T-cell (primary cell): Measurements from ENCODE around the gene TSPAN3. TPM values are rescaled to one million over a fixed set of nuclear protein-coding genes. Genes with fewer than 3 reads are reported as not detected.
A peak's percentile ranks its signal among the peaks of the same experiment; 100 is the strongest.

Experiments
- ATAC-seq, 4 experiments: fragments of 200-7000 bp in 3 of 4; fragments of 150-1000 bp in 1 of 4; cut with Tn5 transposase; replicated peaks in 1 of 4; 1 replicate in 3 of 4; 2 replicates in 1 of 4; pipeline ENCODE4 v1.10.0; 2021; ENCODE audit warnings: moderate library complexity in 3 of 4, mild to moderate bottlenecking in 2 of 4, moderate number of reproducible peaks in 1 of 4
- CTCF ChIA-PET, 2 donors: fragments of 300-600 bp; sonication (Branson Sonifier 250); formaldehyde crosslinking; loops; one replicate each; lab custom pipeline; 2022; ENCODE audit warnings: antibody characterized with exemption in 2 of 2; lab: Charles Lee
- POLR2A ChIA-PET, 2 donors: fragments of 300-600 bp; sonication (Branson Sonifier 250); formaldehyde crosslinking; loops; one replicate each; lab custom pipeline; 2022; ENCODE audit warnings: antibody characterized with exemption in 2 of 2; lab: Charles Lee
- DNase-seq, 35 experiments: peaks; one replicate each; pipeline versions ENCODE4 v3.0.0 to v3.0.0-alpha.2; 2013 to 2023
- H3K27ac ChIP-seq: one replicate; pipeline ENCODE4 v1.5.1; 2013; ENCODE audit warnings: low read length
- H3K27me3 ChIP-seq, 2 experiments: replicated peaks in 1 of 2; 1 replicate in 1 of 2; 2 replicates in 1 of 2; pipeline versions ENCODE4 v1.6.1 to v1.7.0; 2013; ENCODE audit warnings: low read length in 1 of 2, mixed read lengths in 1 of 2; ENCODE audit not compliant: control insufficient read depth in 2 of 2, insufficient read depth in 2 of 2; ENCODE audit errors: extremely low read depth in 1 of 2
- H3K36me3 ChIP-seq, 2 donors: 1 replicate in 1 of 2; 2 replicates in 1 of 2; pipeline versions ENCODE4 v1.6.1 to v1.7.0; 2013; ENCODE audit warnings: low read length in 1 of 2; ENCODE audit not compliant: control insufficient read depth in 2 of 2, insufficient read depth in 1 of 2; ENCODE audit errors: extremely low read depth in 1 of 2
- H3K4me1 ChIP-seq, 2 experiments: 1 replicate in 1 of 2; 2 replicates in 1 of 2; pipeline versions ENCODE4 v1.6.1 to v1.7.0; 2013; ENCODE audit warnings: low read length in 2 of 2, mixed read lengths in 1 of 2; ENCODE audit not compliant: insufficient read depth in 2 of 2, control insufficient read depth in 1 of 2; ENCODE audit errors: extremely low read depth in 1 of 2
- H3K4me3 ChIP-seq, 2 donors: 1 replicate in 1 of 2; 2 replicates in 1 of 2; pipeline versions ENCODE4 v1.5.1 to v1.7.0; 2013; ENCODE audit warnings: mild to moderate bottlenecking in 2 of 2, low read length in 1 of 2, moderate library complexity in 1 of 2; ENCODE audit not compliant: control insufficient read depth in 1 of 2; ENCODE audit errors: extremely low read depth in 1 of 2
- H3K9me3 ChIP-seq: 2 replicates; pipeline ENCODE4 v1.7.0; 2013
- H3K27ac Mint-ChIP-seq, 2 donors: one replicate each; pipeline ENCODE4 v1.8.0; 2020 to 2021; ENCODE audit warnings: mild to moderate bottlenecking in 2 of 2, mixed read lengths in 2 of 2
- H3K27me3 Mint-ChIP-seq, 2 donors: one replicate each; pipeline ENCODE4 v1.8.0; 2021 to 2022; ENCODE audit warnings: mixed read lengths in 2 of 2
- H3K36me3 Mint-ChIP-seq: one replicate; pipeline ENCODE4 v1.8.0; 2021; ENCODE audit warnings: mixed read lengths
- H3K4me1 Mint-ChIP-seq, 3 donors: one replicate each; pipeline ENCODE4 v1.8.0; 2020 to 2022; ENCODE audit warnings: mixed read lengths in 3 of 3, mild to moderate bottlenecking in 1 of 3
- H3K4me3 Mint-ChIP-seq, 3 donors: one replicate each; pipeline ENCODE4 v1.8.0; 2020 to 2022; ENCODE audit warnings: mild to moderate bottlenecking in 3 of 3, mixed read lengths in 3 of 3, moderate library complexity in 3 of 3
- H3K9me3 Mint-ChIP-seq, 3 donors: one replicate each; pipeline ENCODE4 v1.8.0; 2020 to 2022; ENCODE audit warnings: mixed read lengths in 3 of 3
- WGBS: methylation state at CpG from one replicate; pipeline ENCODE4 v1.1.5; 2013; ENCODE audit warnings: missing lambda C conversion rate; ENCODE audit not compliant: insufficient coverage; 5-methylcytosine and 5-hydroxymethylcytosine counted together
- total RNA-seq, 35 experiments: library from RNA in 6 of 35; stranded (reverse) in 6 of 35; fragments of 120-200 nt in 1 of 35; gene quantifications; one replicate each; pipeline versions ENCODE4 v1.2.1 to v1.2.4 and lab custom pipeline; 2013 to 2026

The TSPAN3 gene
- total RNA-seq, 5 donors from 2014 or later (not counting 1 experiment from before 2014, with no cell fraction given): 12.7 to 26.3 (median 25.0) TPM

GRCh38 chr15:77038312-77039216 lies 32.3 kb downstream of the TSPAN3 start:
- DNase-seq (peak in 1 of 35 experiments; percentile 22), ATAC-seq (peak in 1 of 4 experiments; percentile 32)
- Histone ChIP-seq H3K9me3 (no peaks in the 10 kb centered on the region), H3K36me3 (peaks cover 19 to 42% of the 10 kb centered on the region in 2 donors), H3K4me3 (no peak overlapping the region), H3K27me3 (no peaks in the 10 kb centered on the region), H3K27ac (no peak overlapping the region), H3K4me1 (no peaks in the 10 kb centered on the region)
- Mint-ChIP-seq H3K4me1 (peaks cover 0 to 14% (median 3%) of the 10 kb centered on the region in 3 donors), H3K27me3 (no peaks in the 10 kb centered on the region), H3K36me3 (peaks cover 33% of the 10 kb centered on the region), H3K9me3 (peaks cover 0 to 7% (median 0%) of the 10 kb centered on the region in 3 donors), H3K4me3 (no peak overlapping the region), H3K27ac (peak overlapping the region in 1 of 2 donors; percentile 73)
- WGBS: 80% methylated on average over 3 of the region's 10 CpGs
- CTCF ChIA-PET: no interaction called here
- POLR2A ChIA-PET: no interaction called here

DNA sequence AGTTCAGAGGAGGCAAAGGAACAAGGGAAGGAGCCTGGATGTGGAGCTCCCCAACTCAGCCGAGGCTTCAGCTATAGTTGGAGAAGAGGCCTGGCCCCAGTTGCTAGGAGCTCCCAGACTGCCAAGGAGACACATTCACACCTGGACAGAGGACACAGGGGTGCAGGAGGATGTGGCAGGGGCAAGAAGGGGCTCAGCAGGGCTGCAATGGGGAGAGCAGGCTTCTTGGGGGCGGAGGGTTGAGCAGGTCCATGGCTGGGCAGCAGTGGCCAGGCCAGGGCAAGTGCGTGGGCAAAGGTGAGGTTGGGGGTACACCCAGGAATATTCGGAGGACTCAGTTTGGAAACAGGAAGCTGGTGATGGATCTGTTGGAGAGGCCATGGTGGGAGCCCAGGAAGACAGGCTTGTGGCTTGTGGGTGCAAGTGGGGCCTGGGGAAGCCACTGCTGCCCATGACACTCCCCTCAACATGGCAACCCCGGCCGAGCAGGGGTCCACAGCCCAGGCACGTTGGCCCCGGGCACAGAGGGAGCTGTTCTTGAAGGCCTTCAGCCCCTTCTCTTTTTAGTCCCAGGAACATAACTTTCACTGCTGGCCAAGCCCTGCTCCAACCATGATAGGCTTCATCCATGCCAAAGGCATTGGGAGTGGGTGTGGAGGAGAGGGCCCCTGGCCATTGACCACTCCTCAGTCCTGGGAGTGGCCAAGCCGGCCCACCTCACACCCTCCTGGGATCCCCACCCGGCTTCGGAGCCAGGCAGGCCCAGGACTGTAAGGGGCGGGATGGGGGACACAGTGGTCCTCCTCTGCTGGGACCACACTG lies 33.3 kb downstream of the TSPAN3 start:
- DNase-seq (peak in 2 of 35 experiments; percentile 8 to 17), ATAC-seq (no peak)
- no peaks in the 10 kb centered on the region for H3K4me1 ChIP-seq
- Mint-ChIP-seq H3K36me3 (peaks cover 30% of the 10 kb centered on the region), H3K27me3 (no peaks in the 10 kb centered on the region), H3K4me3 (peak overlapping the region in 1 of 3 donors; percentile 15), H3K9me3 (peaks cover 0 to 7% (median 0%) of the 10 kb centered on the region in 3 donors), H3K4me1 (peaks cover 0 to 7% (median 3%) of the 10 kb centered on the region in 3 donors), H3K27ac (peak overlapping the region; percentile 44 to 66)
- ChIA-PET CTCF (no interaction called here), POLR2A (no interaction called here)
- WGBS: 100% methylated on average over 2 of the region's 12 CpGs
- H3K4me3 ChIP-seq: no peak overlapping the region
- no peak overlapping the region for H3K27ac ChIP-seq
- no peaks in the 10 kb centered on the region for H3K27me3 ChIP-seq
- no peaks in the 10 kb centered on the region for H3K9me3 ChIP-seq
- peaks cover 26 to 50% of the 10 kb centered on the region in 2 donors for H3K36me3 ChIP-seq

GRCh38 chr15:77036537-77037387 lies 34.1 kb downstream of the TSPAN3 start:
- Mint-ChIP-seq H3K27me3 (no peaks in the 10 kb centered on the region), H3K27ac (peak overlapping the region; percentile 44 to 66), H3K36me3 (peaks cover 28% of the 10 kb centered on the region), H3K4me1 (peaks cover 0 to 7% (median 1%) of the 10 kb centered on the region in 3 donors), H3K4me3 (peak overlapping the region in 1 of 3 donors; percentile 15), H3K9me3 (peaks cover 0 to 4% (median 0%) of the 10 kb centered on the region in 3 donors)
- POLR2A ChIA-PET: no interaction called here
- H3K27ac ChIP-seq: no peak overlapping the region
- 98% methylated on average over 16 of the region's 22 CpGs for WGBS
- no peaks in the 10 kb centered on the region for H3K27me3 ChIP-seq
- H3K4me1 ChIP-seq: no peaks in the 10 kb centered on the region
- H3K36me3 ChIP-seq: peaks cover 31 to 58% of the 10 kb centered on the region in 2 donors
- DNase-seq: peak in 3 of 35 experiments; percentile 0 to 22 (median 1)
- H3K9me3 ChIP-seq: no peaks in the 10 kb centered on the region
- H3K4me3 ChIP-seq: no peak overlapping the region
- ATAC-seq: no peak
- CTCF ChIA-PET: no interaction called here

DNA sequence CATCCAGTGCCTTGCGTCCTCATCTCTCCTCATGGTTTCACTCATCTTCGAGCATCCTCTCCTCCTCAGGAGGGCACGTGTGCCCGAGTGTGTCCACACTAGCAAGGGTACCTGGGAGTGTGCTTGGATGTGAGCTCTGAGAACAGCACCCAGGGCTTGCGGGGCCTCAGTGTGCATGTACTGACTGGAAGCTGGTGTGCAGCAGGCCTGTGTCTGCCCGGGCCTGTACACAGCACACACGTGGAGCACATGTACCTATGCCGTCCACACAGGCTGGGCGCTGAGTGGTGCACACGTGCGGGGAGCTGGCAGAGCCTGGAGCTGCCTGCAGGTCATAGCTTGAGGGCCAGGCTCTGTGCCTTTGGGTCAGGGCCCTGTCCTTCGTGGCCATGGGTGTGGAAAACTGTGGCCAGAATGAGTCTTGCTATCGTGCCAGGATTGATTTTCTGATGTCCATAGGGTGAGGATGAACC lies 34.9 kb downstream of the TSPAN3 start:
- Mint-ChIP-seq H3K36me3 (peaks cover 28% of the 10 kb centered on the region), H3K27ac (peak overlapping the region; percentile 34 to 39), H3K9me3 (peaks cover 0 to 4% (median 0%) of the 10 kb centered on the region in 3 donors), H3K4me3 (no peak overlapping the region), H3K4me1 (peaks cover 0 to 7% (median 3%) of the 10 kb centered on the region in 3 donors), H3K27me3 (no peaks in the 10 kb centered on the region)
- CTCF ChIA-PET: no interaction called here
- H3K27me3 ChIP-seq: no peaks in the 10 kb centered on the region
- no peak overlapping the region for H3K4me3 ChIP-seq
- peaks cover 33 to 65% of the 10 kb centered on the region in 2 donors for H3K36me3 ChIP-seq
- no peak for ATAC-seq
- DNase-seq: peak in 3 of 35 experiments; percentile 0 to 22 (median 1)
- POLR2A ChIA-PET: no interaction called here
- H3K9me3 ChIP-seq: no peaks in the 10 kb centered on the region
- H3K27ac ChIP-seq: no peak overlapping the region
- H3K4me1 ChIP-seq: peaks cover 0 to 5% of the 10 kb centered on the region in 2 experiments
- over 99% methylated on average over 11 of the region's 13 CpGs for WGBS

DNA sequence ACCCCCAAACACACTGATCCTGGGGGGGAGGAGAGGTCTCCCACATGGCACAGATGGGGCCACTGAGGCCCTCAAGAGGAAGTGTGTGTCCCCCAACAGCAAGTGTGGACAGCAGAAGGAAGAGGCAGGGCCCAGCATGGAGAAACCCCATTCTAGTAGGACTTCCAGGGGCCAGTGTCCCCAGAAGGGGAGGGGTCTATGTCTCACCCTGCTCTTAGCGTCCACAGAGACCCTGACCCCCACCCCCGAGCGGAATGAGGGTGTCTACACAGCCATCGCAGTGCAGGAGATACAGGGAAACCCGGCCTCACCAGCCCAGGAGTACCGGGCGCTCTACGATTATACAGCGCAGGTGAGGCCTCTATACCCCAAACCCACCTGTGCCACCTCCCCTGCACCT lies 35.3 kb downstream of the TSPAN3 start:
- Mint-ChIP-seq H3K27me3 (no peaks in the 10 kb centered on the region), H3K27ac (no peak overlapping the region), H3K36me3 (peaks cover 25% of the 10 kb centered on the region), H3K4me3 (no peak overlapping the region), H3K4me1 (peaks cover 0 to 7% (median 3%) of the 10 kb centered on the region in 3 donors), H3K9me3 (peaks cover 0 to under 1% (median 0%) of the 10 kb centered on the region in 3 donors)
- CTCF ChIA-PET: interaction anchor here in 1 of 2 donors (1.0 kb wide), 1 partner anchor 12 kb away, joined by 3 read pairs; no protein-coding TSS in a partner anchor
- POLR2A ChIA-PET: no interaction called here
- Histone ChIP-seq H3K27me3 (no peaks in the 10 kb centered on the region), H3K4me3 (no peak overlapping the region), H3K36me3 (peaks cover 37 to 70% of the 10 kb centered on the region in 2 donors), H3K4me1 (peaks cover 0 to 9% of the 10 kb centered on the region in 2 experiments), H3K27ac (no peak overlapping the region), H3K9me3 (no peaks in the 10 kb centered on the region)
- DNase-seq (peak in 1 of 35 experiments; percentile 2), ATAC-seq (no peak)
- WGBS: 100% methylated on average over 1 of the region's 9 CpGs
